Measurements from ENCODE around the gene NEURL3.
A peak's percentile ranks its signal among the peaks of the same experiment; 100 is the strongest.
"Not testable (repeated sequence)": the region's sequence is repeated elsewhere in the genome, so short reads cannot be mapped to it uniquely, and the experiment has no call there.

The NEURL3 gene

GRCh38 chr2:96505231-96505889 lies at the start of gene NEURL3:
Gene NEURL3 (minus strand): TSS chr2:96505357. CDS start chr2:96505286, 71 bp downstream.
- DNase-seq (ENCODE audit: low spot score), result no peak

DNA sequence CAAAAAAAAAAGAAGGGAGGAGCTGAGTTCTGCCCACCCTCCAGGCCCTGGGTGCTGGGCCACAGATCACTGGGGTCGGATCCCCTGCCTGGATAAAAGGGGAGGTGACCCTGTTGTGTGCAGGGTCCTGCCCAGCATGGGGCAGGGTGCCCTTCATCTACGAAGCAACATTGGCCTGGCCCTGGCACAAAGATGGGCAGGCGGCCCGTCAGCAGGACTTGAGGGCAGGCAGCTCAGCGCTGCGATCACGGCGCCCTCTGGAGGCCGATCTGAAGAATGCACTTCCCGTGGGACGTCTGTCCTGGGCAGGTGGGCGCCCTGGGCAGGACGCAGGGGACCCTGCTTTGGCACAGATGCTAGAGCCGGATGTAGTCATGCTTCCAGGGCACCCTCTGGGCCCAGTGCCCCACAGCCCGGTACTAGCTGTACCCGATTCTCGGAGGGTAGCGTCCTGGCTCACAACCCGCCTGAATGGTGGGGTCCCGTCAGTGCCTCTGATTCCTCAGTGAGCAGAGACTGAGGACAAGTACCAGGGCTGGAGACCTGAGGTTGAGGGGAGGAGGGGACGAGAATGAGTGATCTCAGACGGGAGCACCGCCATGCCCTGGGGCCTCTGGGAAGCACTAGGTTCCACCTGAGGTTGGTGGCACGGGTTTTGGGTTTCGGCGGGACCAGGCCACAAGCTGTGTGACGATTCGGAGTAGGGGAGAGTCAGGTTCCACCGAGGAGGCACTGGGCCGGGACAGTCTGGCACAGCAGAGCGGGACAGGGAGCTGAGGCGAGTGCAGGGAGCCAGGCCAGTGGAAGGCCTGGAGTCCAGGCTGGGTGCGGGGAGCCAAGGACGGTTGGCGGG lies 49.4 kb upstream of the NEURL3 start:
- DNase-seq (ENCODE audit: low spot score), result peak; percentile 93

DNA sequence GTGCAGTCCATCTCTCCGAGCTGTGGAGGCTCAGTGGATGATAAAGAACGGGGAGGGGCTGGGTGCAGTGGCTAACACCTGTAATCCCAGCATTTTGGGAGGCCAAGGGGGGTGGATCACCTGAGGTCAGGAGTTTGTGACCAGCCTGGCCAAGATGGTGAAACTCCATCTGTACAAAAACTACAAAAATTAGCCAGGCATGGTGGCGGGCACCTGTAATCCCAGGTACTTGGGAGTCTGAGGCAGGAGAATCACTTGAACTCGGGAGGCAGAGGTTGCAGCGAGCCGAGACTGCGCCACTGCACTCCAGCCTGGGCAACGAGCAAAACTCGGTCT lies 48.8 kb upstream of the NEURL3 start:
- DNase-seq (ENCODE audit: low spot score), result not testable (repeated sequence)

DNA sequence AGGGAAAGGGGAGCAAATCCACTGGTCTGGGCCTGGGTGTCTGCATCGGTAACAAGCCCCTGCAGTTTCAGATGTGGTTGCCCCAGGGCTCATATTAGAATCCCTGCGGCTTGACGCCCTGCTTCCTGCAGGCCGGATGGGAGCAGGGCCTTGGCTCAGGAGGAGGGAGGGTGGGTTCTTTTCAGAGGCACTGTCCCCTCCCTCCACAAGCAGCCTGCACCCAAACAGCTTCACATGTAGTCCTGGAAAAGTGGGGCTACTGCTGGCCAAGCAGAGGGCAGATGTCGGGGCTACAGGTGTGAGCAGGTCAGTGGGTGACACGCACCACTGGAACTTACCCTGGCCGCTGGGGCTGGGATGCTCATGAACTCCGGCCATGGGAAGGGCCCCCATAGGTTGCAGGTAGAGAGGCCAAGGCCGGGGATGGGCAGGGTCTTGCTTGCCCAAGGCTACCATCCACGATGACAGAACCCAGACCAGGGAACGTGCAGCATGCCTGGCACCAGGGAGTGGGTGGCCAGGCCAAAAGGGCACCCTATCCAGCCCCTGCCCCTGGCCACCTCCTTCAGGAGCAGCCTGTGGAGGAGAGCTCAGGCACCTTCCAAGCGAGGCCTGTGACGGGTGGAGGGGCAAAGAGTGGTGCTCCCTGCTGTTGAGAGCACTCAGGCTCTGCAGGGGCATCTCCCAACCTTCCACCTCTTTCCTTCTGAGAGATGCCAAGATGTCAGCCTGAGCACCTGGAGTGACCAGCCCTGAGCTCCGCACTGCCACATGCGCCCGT lies 48.2 kb upstream of the NEURL3 start:
- DNase-seq (ENCODE audit: low spot score), result no peak

- DNase-seq (ENCODE audit: low spot score), result no peak
These were observed 47.4 kb upstream of the NEURL3 start for GRCh38 chr2:96552315-96553175.

GRCh38 chr2:96551605-96552314 lies 46.6 kb upstream of the NEURL3 start:
- no peak for DNase-seq (ENCODE audit: low spot score)

- no peak for DNase-seq (ENCODE audit: low spot score)
These were observed 45.8 kb upstream of the NEURL3 start for GRCh38 chr2:96550787-96551604.

DNA sequence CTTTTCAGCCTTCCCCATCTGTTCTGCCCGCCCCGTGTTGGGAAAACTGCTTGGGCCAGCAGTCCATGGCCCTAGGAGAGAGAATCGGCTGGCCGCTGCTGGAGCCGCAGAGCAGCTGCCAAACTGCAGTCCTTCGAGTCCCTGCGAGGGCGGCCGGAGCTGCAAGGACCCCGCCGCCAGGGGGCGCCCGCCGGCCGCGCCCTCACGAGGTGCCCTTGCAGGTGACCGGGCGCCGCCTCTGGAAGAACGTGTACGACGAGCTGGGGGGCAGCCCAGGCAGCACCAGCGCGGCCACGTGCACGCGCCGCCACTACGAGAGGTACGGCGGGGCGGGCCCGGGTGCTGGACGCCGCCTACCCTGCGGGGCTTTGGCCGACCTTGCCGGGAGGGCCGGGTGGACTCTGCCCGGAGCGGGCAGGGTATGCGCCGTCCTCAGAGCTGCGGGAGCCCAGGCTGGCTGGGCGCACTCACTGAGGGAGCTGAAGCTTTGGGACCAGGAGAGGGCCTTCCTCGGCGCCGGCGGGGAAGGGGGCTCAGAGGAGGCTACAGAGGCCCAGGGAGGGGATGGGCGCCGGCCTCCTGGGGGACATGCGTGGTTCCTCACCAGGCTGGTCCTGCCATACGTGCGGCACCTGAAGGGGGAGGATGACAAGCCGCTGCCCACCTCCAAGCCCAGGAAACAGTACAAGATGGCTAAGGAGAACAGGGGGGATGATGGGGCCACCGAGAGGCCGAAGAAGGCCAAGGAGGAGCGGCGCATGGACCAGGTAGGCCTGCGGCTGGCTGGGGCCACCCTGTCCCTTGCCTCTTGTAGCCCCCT lies 45.0 kb upstream of the NEURL3 start:
- peak; percentile 74 for DNase-seq (ENCODE audit: low spot score)

GRCh38 chr2:96549466-96549785 lies 44.3 kb upstream of the NEURL3 start:
- DNase-seq (ENCODE audit: low spot score), result no peak

DNA sequence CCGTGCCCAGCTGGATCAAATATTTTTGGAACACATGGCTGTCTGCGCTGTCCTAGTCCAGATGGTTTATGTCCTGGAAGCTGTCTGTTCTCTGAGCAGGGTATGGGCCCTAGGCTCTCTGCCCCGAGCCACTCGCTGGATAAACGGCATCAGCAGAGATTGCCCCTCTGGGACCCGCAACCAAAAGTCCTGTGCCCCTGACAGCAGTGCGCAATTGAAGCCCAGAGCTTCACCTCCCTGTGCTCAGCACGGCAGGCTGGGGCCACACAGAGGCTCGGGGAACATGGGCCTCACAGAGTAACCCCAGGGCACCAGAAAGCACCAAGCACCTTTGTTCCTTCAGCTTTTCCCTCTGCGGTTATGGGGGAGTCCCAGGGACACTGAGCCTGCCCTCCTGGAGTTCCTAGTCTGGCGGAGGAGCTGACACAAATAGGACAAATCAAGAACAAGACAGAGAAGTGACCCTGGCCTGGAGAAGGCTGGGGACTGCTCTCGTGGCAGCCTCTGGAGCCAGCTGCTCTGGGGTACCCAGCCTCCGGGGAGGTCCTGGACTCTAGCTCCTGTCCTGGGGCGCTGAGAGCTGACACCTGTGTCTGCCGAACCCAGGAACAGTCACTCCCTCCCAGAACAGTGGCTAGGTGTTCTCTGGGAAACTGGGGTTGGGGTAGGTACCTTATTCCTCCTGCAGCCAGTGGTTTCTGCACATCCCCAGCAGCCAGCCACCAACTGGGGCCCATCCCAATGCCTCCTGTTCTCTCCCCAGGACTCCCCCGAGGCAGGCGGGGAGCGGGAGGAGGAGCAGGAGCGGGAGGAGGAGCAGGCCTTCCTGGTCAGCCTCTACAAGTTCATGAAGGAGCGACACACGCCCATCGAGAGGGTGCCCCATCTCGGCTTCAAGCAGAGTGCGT lies 43.7 kb upstream of the NEURL3 start:
- DNase-seq (ENCODE audit: low spot score), result no peak

DNA sequence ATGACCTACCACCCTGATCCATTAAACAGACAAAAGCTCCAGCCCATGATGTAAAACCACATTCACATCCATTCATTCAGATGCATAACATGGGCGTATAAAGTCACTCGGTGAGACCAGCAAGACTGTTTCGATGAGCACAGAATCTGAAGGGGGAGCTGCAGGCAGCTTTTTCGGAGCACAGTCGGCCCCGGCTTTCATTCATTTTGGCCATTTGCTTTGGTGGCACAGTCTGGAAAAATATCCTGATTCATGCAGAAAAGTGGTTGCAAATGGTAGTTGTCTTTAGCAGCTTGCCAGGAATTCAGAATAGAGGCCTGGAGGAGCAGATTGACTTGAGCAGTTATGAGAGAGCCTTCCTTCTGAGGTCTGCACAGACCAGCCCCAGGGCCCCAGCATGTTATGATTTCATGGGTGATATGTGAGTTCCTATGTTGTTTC lies 42.6 kb upstream of the NEURL3 start:
- no peak for DNase-seq (ENCODE audit: low spot score)

- no peak for DNase-seq (ENCODE audit: low spot score)
These were observed 42.1 kb upstream of the NEURL3 start for GRCh38 chr2:96547203-96547641.

DNA sequence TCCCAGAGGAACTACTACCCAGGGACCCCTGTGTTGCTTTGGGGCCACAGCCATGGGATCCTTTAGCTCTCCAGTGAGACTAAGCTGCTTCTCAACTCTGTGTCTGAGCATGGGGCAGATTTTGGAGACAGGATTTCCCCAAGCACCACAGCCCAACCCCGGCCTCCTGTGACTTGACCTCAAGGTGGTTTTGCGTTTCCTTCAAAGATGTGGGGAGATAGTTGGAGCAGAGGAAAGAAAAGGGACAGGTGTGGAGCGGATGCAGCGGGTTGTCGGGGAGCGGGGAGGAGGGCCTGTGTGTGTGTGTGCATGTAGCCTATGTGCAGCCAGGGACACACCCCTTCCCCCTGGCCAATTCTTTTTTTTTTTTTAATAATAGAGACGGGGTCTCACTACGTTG lies 41.6 kb upstream of the NEURL3 start:
- DNase-seq (ENCODE audit: low spot score), result no peak

DNA sequence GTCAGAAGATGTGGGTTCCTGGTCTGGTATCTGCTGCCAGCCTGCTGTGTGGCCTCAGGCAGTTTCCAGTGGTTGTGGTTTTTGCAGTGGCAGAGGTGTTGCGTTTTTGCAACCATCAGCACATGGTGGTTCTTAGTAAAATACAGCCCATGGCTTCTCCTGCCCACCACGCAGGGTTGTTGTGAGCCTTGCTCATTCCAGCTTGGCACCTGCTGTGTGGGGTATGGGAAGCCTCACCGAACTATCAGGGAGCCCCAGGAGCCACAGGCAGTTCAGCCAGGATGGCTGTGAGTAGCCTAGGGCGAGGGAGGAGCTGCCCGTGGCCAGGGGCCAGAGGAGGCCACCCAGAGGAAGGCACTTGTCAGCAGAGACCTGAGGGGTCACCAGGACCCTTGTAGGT lies 41.2 kb upstream of the NEURL3 start:
- DNase-seq (ENCODE audit: low spot score), result no peak

DNA sequence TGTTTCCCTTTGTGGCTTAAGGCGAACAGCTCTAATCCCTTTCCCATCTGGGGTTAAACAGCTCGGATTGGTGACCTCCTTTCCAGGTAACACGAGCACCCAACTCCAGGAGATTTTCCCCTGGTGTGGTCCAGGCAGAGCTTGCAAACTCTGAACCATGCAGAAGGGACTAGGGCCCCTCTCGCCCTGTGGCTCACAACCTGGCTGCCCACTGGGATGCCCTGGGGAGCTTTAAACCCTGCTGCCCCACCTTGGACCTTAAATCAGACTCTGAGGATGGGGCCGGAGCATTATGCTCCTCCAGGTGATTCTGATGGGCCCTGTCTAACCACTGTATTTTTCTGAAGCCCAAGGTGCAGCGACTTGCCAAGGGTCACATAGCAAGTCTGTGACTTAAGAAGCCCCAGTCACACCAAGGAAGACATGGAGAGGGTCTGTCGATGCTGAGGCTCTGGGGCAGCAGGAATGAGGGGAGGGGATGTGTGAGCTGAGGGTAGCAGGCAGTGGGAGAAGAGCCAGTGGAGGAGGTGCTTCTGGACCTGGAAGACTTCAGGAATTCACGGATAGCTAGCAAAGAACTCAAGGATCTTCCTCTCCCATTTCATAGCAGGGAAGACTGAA lies 37.3 kb upstream of the NEURL3 start:
- DNase-seq (ENCODE audit: low spot score), result no peak

GRCh38 chr2:96541398-96542152 lies 36.4 kb upstream of the NEURL3 start:
- no peak for DNase-seq (ENCODE audit: low spot score)

DNA sequence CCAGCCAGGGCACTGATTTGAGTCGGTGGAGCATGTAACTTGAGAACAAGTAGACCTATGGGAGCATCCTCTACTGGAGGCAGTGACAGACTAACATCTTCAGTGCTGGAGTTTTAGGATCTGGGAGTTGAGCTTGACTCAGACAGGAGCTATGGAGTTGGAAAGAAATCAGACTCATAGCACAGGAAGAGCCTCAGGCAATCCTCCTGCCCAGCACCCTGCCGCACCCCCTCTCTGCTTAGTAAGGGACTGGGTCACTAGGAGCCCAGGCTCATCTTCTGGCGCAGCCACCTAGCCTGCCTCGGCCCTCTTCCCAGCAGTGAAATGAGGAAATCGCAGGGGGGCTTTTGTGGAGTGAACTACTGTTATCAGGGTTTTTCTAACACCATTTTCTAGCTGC lies 35.0 kb upstream of the NEURL3 start:
- DNase-seq (ENCODE audit: low spot score), result no peak
